GM13976 (cell line): Measurements from ENCODE around the gene PRKCA.

Experiments
- DNase-seq: peaks from one replicate; pipeline ENCODE4 v3.0.0; 2012; ENCODE audit warnings: low spot score
- CTCF ChIP-seq: IDR thresholded peaks from 2 replicates; pipeline ENCODE4 v1.5.1; 2012; ENCODE audit warnings: borderline replicate concordance, mild to moderate bottlenecking; ENCODE audit not compliant: insufficient read depth; ENCODE audit errors: extremely low read depth, missing control alignments, control extremely low read depth
- in situ Hi-C: fragments of 300-500 bp; cut with MboI; formaldehyde crosslinking; loops from one replicate; pipeline ENCODE4 v1.12.0; 2022; ENCODE audit warnings: low sequenced_read_pairs, mixed read lengths, inconsistent platforms; ENCODE audit not compliant: unreplicated experiment

PRKCA gene

GRCh38 chr17:66364990-66365490 is 62.6 kb downstream of the PRKCA start:
- no peak for DNase-seq
- in situ Hi-C loops, result no loop called here
- no peak for TF ChIP-seq CTCF

- DNase-seq, result no peak
- in situ Hi-C loops, result no loop called here
- no peak for TF ChIP-seq CTCF
Observed at GRCh38 chr17:66365903-66366302, 63.5 kb downstream of the PRKCA start.

DNA sequence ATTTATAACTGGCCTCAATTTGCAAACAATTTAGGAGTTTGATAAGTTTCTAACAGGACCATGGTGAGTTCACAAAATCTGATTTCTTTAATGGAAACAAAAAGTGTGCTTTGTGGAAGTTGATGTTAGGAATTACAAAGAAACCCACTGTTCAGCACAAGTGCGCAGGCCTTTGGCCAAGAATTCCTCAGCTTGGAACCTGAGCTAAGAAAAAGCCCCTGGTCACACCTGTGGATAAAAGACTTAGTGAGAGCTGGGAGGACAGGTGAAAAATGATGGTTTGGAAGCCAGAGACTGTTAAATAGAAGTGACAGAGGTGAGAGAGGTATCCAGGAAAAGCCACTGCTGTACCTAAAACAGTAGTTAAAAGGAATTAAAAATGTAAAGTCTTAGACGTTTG is 64.7 kb downstream of the PRKCA start:
- in situ Hi-C loops, result no loop called here
- no peak for TF ChIP-seq CTCF
- no peak for DNase-seq

DNA sequence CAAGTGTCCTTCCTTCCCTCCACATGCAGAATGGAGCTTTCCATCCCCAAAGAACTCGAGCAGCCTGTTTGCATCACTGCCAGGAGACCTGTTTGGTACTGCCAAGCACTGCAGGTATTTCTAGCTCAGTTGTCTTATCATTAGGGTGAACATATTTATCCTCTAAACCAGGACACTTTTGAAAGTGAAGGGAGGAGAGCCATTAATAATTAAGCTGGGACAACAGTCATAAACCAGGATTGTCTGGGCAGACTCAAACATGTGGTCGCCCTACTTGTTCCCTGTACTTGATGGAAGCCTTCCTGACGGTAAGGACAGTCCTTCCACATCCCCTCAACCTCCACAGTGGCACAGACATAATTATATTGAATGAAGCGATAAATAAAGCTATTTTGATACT is 67.4 kb downstream of the PRKCA start:
- DNase-seq, result no peak
- no peak for TF ChIP-seq CTCF
- in situ Hi-C loops, result no loop called here

- TF ChIP-seq CTCF, result no peak
- DNase-seq, result no peak
- in situ Hi-C loops, result no loop called here
Observed at GRCh38 chr17:66371561-66371960, 69.1 kb downstream of the PRKCA start.

- in situ Hi-C loops, result no loop called here
- no peak for TF ChIP-seq CTCF
- no peak for DNase-seq
Observed at GRCh38 chr17:66372182-66372581, 69.8 kb downstream of the PRKCA start.

DNA sequence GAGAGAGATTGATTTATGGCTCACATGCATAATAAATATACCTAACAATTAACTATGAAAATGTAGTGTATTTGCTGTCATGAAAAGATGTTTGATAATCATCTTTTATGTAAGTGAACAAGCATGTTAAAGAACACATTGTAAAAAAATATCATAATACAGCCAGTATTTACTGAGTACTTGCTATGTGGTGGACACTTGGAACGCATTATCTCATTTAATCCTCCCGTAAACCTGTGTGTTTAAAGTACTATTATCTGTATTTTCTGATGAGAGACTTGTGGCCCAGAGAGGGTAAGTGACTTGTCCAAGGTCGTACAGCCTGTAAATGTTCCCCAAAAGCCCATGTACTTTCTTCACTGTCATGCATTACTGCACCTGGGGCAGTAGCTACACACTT is 70.7 kb downstream of the PRKCA start:
- in situ Hi-C loops, result no loop called here
- DNase-seq, result no peak
- TF ChIP-seq CTCF, result no peak
